DOHH2 (cell line): ENCODE results near the gene SP140.

ENCODE experiments used
- EZH2phosphoT487 ChIP-seq: fragments of 200-600 bp; sonication (generic); IDR thresholded peaks from 2 replicates; pipeline ENCODE4 v1.6.1; 2017; ENCODE audit warnings: borderline replicate concordance, mild to moderate bottlenecking, antibody characterized with exemption, low read length, moderate library complexity, mixed read lengths
- TF ChIP-seq, protein P1 (sequence below): fragments of 200-600 bp; sonication (generic); IDR thresholded peaks from one replicate; pipeline ENCODE4 v1.5.1; 2014; ENCODE audit warnings: antibody characterized with exemption, mild to moderate bottlenecking, low read depth, low read length; ENCODE audit not compliant: poor library complexity, severe bottlenecking

DNA sequence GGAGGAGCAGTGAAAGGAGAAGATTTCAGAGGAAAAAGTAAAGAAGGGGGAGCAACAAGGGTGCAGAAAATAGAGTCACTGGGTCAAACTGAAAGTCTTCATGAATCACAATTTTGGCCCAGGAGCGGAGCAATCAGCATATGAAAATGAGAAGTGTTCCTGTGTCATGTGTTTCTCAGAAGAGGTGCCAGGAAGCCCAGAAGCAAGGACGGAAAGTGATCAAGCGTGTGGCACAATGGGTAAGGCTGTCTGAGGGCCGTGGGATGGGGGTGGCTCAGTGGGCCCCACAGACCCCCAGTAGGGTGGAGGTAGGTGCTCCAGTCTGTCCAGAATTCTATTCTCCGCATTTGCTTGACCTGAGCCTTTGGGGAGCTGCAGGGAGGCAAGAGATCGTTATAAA is 44.2 kb downstream of the SP140 start:
- TF ChIP-seq EZH2phosphoT487: no peak
- TF ChIP-seq, protein P1, sequence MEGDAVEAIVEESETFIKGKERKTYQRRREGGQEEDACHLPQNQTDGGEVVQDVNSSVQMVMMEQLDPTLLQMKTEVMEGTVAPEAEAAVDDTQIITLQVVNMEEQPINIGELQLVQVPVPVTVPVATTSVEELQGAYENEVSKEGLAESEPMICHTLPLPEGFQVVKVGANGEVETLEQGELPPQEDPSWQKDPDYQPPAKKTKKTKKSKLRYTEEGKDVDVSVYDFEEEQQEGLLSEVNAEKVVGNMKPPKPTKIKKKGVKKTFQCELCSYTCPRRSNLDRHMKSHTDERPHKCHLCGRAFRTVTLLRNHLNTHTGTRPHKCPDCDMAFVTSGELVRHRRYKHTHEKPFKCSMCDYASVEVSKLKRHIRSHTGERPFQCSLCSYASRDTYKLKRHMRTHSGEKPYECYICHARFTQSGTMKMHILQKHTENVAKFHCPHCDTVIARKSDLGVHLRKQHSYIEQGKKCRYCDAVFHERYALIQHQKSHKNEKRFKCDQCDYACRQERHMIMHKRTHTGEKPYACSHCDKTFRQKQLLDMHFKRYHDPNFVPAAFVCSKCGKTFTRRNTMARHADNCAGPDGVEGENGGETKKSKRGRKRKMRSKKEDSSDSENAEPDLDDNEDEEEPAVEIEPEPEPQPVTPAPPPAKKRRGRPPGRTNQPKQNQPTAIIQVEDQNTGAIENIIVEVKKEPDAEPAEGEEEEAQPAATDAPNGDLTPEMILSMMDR: no peak
